OCI-LY7 (cell line): ENCODE results near the gene STAC3.

Experiments used
- CTCF ChIP-seq: fragments of 200-600 bp; sonication (generic); conservative IDR thresholded peaks from 2 replicates; pipeline ENCODE4 v1.5.1; 2014; ENCODE audit warnings: mild to moderate bottlenecking, antibody characterized with exemption, low read length, moderate library complexity, mixed read lengths
- EZH2phosphoT487 ChIP-seq: fragments of 200-600 bp; sonication (generic); IDR thresholded peaks from 2 replicates; pipeline ENCODE4 v1.6.1; 2018; ENCODE audit warnings: low read depth, borderline replicate concordance, mild to moderate bottlenecking, mixed run types, antibody characterized with exemption, low read length, moderate library complexity, mixed read lengths

DNA sequence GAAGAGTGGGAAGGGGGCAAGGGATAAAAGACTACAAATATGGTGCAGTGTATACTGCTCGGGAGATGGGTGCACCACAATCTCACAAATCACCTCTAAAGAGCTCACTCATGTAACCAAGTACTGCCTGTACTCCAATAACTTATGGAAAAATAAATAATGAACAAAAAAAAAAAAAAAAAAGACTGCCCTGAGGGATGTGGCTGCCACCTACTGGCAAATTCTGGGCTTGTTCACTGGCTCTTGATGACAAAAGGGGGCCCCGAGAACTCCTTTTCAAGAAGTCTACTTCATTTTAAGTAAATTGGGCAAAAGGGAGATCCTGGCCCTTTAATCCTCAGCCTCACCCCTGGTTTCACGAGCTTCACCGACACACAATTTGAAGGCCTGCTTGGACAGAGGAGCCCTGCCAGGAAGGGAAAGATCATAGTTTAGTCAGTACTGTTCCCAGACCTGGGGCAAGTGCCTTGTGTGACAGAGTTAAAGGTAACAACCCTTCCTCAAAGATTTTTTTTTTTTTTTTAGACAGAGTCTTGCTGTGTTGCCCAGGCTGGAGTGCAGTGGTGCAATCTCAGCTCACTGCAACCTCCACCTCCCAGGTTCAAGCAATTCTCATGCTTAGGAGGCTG lies 26.1 kb upstream of the STAC3 start:
- TF ChIP-seq CTCF: peak; percentile 79
- no peak for TF ChIP-seq EZH2phosphoT487
